HepG2 (cell line): ENCODE data around the gene PCCB. TPM values are rescaled to one million over a fixed set of nuclear protein-coding genes. Genes with fewer than 3 reads are reported as not detected.

ENCODE experiments used
- FOXJ3 ChIP-seq: sonication (generic); formaldehyde crosslinking; IDR thresholded peaks from 2 replicates; pipeline ENCODE4 v1.4.0; 2020; ENCODE audit warnings: missing genetic modification reagents, mild to moderate bottlenecking, borderline replicate concordance
- NCOA2 ChIP-seq: sonication (generic); formaldehyde crosslinking; IDR thresholded peaks from 2 replicates; pipeline ENCODE4 v1.8.0; 2022; ENCODE audit warnings: inconsistent platforms
- RFX3 ChIP-seq: IDR thresholded peaks from 2 replicates; pipeline ENCODE4 v1.6.1; 2016; ENCODE audit warnings: missing biosample characterization, missing genetic modification reagents
- ZKSCAN1 ChIP-seq: fragments of 150-350 bp; IDR thresholded peaks from 2 replicates; pipeline ENCODE4 v1.6.1; 2014; ENCODE audit warnings: low read length
- ZNF124 ChIP-seq: sonication (generic); formaldehyde crosslinking; IDR thresholded peaks from 2 replicates; pipeline ENCODE4 v1.4.0; 2020; ENCODE audit warnings: missing genetic modification reagents
- ZNF367 ChIP-seq: sonication (generic); formaldehyde crosslinking; IDR thresholded peaks from 2 replicates; pipeline ENCODE4 v1.4.0; 2020; ENCODE audit warnings: missing genetic modification reagents, borderline replicate concordance
- ZNF724P ChIP-seq: sonication (generic); formaldehyde crosslinking; IDR thresholded peaks from 2 replicates; pipeline ENCODE4 v1.8.0; 2022; ENCODE audit warnings: missing genetic modification reagents, borderline replicate concordance
- polyA plus RNA-seq, 8 experiments: library from polyadenylated mRNA; depleted of rRNA in 3 of 8; stranded (reverse) in 7 of 8; unstranded in 1 of 8; fragments of >200 nt; fragmentation: Illumina TruSeq in 4 of 8; extraction: Trizol in 4 of 8; gene quantifications; 2 replicates each; pipeline versions ENCODE4 v1.2.1 to v1.2.3, GENCODE V29; 2011 to 2016; ENCODE audit warnings: low read depth in 4 of 8, missing spikeins in 1 of 8, mixed read lengths in 1 of 8; ENCODE audit not compliant: insufficient read depth in 1 of 8
- total RNA-seq, 5 experiments: library from RNA; depleted of rRNA; stranded (reverse); fragments of >200 nt; fragmentation: Illumina TruSeq; extraction: Trizol; gene quantifications; 2 replicates each; pipeline ENCODE4 v1.2.3, GENCODE V29; 2016; ENCODE audit warnings: low read depth in 1 of 5
- TF ChIP-seq, protein P1 (sequence below): IDR thresholded peaks from 2 replicates; pipeline ENCODE4 v1.6.1; 2012; ENCODE audit warnings: low read depth, low read length, improper control_type of control experiment
- TF ChIP-seq, protein P2 (sequence below): IDR thresholded peaks from 2 replicates; pipeline ENCODE4 v1.4.0; 2020; ENCODE audit warnings: mild to moderate bottlenecking, missing genetic modification reagents
- TF ChIP-seq, protein P3 (sequence below): sonication (generic); formaldehyde crosslinking; IDR thresholded peaks from 2 replicates; pipeline ENCODE4 v1.8.1; 2023; ENCODE audit warnings: mild to moderate bottlenecking, missing genetic modification reagents
- TF ChIP-seq, protein P4 (sequence below): sonication (generic); formaldehyde crosslinking; IDR thresholded peaks from 2 replicates; pipeline ENCODE4 v1.8.1; 2023; ENCODE audit warnings: missing genetic modification reagents, inconsistent platforms, borderline replicate concordance
- TF ChIP-seq, protein P5 (sequence below): sonication (generic); formaldehyde crosslinking; IDR thresholded peaks from 2 replicates; pipeline ENCODE4 v1.5.0; 2020; ENCODE audit warnings: mild to moderate bottlenecking, missing genetic modification reagents
- TF ChIP-seq, protein P6 (sequence below): sonication (generic); formaldehyde crosslinking; conservative IDR thresholded peaks from 2 replicates; pipeline ENCODE4 v1.8.1; 2023; ENCODE audit warnings: missing genetic modification reagents
- TF ChIP-seq, protein P7 (sequence below): sonication (generic); formaldehyde crosslinking; IDR thresholded peaks from 2 replicates; pipeline ENCODE4 v1.5.0; 2020; ENCODE audit warnings: mild to moderate bottlenecking, missing genetic modification reagents

PCCB gene
- total and polyA plus RNA-seq, 2 of the 13 experiments (the other 11 are each of a cell fraction or from before 2014, with no cell fraction given) = 84.1 to 88.7 TPM

DNA sequence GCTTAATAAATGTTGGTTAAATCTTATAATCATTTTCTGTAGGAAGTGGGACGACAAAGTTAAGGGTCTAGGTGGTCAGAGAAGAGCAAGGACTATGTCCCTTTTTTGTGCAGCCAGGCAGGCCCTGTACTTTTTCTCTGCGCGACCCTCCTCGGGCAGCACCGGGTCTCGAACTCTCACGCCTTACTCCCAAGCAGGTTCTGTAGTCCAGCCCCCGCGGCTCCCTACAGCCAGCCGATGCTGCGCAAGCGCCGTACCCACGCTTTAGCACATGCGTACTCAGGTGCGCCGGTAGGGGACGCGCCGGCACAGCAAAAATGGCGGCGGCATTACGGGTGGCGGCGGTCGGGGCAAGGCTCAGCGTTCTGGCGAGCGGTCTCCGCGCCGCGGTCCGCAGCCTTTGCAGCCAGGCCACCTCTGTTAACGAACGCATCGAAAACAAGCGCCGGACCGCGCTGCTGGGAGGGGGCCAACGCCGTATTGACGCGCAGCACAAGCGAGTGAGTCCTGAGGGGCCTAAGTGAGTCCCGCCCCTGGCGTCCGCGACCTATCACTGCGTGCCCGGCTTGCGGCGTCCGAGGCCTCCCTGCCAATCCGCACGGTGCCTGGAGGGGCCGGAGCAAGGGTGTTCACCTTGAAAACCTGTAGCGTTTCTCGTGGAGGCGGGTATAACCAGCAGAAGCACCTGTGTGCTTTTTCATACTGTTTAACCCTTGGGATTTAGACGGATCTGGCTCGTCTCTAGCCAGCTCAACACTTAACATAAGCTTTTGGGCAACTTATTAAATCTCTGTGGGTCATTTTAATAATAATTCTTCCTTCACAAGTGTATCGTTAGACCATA is at the start of gene PCCB (continued):
- TF ChIP-seq, protein P1, sequence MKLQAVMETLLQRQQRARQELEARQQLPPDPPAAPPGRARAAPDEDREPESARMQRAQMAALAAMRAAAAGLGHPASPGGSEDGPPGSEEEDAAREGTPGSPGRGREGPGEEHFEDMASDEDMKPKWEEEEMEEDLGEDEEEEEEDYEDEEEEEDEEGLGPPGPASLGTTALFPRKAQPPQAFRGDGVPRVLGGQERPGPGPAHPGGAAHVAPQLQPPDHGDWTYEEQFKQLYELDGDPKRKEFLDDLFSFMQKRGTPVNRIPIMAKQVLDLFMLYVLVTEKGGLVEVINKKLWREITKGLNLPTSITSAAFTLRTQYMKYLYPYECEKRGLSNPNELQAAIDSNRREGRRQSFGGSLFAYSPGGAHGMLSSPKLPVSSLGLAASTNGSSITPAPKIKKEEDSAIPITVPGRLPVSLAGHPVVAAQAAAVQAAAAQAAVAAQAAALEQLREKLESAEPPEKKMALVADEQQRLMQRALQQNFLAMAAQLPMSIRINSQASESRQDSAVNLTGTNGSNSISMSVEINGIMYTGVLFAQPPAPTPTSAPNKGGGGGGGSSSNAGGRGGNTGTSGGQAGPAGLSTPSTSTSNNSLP = no peak
- TF ChIP-seq, protein P2, sequence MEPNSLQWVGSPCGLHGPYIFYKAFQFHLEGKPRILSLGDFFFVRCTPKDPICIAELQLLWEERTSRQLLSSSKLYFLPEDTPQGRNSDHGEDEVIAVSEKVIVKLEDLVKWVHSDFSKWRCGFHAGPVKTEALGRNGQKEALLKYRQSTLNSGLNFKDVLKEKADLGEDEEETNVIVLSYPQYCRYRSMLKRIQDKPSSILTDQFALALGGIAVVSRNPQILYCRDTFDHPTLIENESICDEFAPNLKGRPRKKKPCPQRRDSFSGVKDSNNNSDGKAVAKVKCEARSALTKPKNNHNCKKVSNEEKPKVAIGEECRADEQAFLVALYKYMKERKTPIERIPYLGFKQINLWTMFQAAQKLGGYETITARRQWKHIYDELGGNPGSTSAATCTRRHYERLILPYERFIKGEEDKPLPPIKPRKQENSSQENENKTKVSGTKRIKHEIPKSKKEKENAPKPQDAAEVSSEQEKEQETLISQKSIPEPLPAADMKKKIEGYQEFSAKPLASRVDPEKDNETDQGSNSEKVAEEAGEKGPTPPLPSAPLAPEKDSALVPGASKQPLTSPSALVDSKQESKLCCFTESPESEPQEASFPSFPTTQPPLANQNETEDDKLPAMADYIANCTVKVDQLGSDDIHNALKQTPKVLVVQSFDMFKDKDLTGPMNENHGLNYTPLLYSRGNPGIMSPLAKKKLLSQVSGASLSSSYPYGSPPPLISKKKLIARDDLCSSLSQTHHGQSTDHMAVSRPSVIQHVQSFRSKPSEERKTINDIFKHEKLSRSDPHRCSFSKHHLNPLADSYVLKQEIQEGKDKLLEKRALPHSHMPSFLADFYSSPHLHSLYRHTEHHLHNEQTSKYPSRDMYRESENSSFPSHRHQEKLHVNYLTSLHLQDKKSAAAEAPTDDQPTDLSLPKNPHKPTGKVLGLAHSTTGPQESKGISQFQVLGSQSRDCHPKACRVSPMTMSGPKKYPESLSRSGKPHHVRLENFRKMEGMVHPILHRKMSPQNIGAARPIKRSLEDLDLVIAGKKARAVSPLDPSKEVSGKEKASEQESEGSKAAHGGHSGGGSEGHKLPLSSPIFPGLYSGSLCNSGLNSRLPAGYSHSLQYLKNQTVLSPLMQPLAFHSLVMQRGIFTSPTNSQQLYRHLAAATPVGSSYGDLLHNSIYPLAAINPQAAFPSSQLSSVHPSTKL (CRISPR knock-in tag) = peak; percentile 69
- TF ChIP-seq ZNF124 (CRISPR knock-in tag) (peak; percentile 67; the same call in 1 of the 2 replicates), ZNF724P (CRISPR knock-in tag) (peak; percentile 59; the same call in 1 of the 2 replicates), ZKSCAN1 (no peak), FOXJ3 (CRISPR knock-in tag) (no peak), RFX3 (no peak), ZNF367 (CRISPR knock-in tag) (no peak), NCOA2 (CRISPR knock-in tag) (no peak)
- TF ChIP-seq, protein P3, sequence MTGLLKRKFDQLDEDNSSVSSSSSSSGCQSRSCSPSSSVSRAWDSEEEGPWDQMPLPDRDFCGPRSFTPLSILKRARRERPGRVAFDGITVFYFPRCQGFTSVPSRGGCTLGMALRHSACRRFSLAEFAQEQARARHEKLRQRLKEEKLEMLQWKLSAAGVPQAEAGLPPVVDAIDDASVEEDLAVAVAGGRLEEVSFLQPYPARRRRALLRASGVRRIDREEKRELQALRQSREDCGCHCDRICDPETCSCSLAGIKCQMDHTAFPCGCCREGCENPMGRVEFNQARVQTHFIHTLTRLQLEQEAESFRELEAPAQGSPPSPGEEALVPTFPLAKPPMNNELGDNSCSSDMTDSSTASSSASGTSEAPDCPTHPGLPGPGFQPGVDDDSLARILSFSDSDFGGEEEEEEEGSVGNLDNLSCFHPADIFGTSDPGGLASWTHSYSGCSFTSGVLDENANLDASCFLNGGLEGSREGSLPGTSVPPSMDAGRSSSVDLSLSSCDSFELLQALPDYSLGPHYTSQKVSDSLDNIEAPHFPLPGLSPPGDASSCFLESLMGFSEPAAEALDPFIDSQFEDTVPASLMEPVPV (CRISPR knock-in tag) = peak; percentile 26; the same call in 1 of the 2 replicates
- TF ChIP-seq, protein P4, sequence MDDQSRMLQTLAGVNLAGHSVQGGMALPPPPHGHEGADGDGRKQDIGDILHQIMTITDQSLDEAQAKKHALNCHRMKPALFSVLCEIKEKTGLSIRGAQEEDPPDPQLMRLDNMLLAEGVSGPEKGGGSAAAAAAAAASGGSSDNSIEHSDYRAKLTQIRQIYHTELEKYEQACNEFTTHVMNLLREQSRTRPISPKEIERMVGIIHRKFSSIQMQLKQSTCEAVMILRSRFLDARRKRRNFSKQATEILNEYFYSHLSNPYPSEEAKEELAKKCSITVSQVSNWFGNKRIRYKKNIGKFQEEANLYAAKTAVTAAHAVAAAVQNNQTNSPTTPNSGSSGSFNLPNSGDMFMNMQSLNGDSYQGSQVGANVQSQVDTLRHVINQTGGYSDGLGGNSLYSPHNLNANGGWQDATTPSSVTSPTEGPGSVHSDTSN (CRISPR knock-in tag) = no peak
- TF ChIP-seq, protein P5, sequence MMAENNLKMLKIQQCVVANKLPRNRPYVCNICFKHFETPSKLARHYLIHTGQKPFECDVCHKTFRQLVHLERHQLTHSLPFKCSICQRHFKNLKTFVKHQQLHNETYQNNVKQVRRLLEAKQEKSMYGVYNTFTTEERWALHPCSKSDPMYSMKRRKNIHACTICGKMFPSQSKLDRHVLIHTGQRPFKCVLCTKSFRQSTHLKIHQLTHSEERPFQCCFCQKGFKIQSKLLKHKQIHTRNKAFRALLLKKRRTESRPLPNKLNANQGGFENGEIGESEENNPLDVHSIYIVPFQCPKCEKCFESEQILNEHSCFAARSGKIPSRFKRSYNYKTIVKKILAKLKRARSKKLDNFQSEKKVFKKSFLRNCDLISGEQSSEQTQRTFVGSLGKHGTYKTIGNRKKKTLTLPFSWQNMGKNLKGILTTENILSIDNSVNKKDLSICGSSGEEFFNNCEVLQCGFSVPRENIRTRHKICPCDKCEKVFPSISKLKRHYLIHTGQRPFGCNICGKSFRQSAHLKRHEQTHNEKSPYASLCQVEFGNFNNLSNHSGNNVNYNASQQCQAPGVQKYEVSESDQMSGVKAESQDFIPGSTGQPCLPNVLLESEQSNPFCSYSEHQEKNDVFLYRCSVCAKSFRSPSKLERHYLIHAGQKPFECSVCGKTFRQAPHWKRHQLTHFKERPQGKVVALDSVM (CRISPR knock-in tag) = no peak; the same call in 1 of the 2 replicates
- TF ChIP-seq, protein P6, sequence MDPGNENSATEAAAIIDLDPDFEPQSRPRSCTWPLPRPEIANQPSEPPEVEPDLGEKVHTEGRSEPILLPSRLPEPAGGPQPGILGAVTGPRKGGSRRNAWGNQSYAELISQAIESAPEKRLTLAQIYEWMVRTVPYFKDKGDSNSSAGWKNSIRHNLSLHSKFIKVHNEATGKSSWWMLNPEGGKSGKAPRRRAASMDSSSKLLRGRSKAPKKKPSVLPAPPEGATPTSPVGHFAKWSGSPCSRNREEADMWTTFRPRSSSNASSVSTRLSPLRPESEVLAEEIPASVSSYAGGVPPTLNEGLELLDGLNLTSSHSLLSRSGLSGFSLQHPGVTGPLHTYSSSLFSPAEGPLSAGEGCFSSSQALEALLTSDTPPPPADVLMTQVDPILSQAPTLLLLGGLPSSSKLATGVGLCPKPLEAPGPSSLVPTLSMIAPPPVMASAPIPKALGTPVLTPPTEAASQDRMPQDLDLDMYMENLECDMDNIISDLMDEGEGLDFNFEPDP (CRISPR knock-in tag) = no peak
- TF ChIP-seq, protein P7, sequence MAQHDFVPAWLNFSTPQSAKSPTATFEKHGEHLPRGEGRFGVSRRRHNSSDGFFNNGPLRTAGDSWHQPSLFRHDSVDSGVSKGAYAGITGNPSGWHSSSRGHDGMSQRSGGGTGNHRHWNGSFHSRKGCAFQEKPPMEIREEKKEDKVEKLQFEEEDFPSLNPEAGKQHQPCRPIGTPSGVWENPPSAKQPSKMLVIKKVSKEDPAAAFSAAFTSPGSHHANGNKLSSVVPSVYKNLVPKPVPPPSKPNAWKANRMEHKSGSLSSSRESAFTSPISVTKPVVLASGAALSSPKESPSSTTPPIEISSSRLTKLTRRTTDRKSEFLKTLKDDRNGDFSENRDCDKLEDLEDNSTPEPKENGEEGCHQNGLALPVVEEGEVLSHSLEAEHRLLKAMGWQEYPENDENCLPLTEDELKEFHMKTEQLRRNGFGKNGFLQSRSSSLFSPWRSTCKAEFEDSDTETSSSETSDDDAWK = no peak
